Measurements from ENCODE around the gene KIF26A.

KIF26A gene

GRCh38 chr14:104185916-104186495, 47.6 kb downstream of the KIF26A start:
- no peak overlapping the region for H3K4me2 ChIP-seq (ENCODE audit: low read length)
- H3K36me3 ChIP-seq (ENCODE audit: insufficient read depth, low read length): no peaks in the 10 kb centered on the region
- H4K20me1 ChIP-seq (ENCODE audit: insufficient read depth, low read length): no peaks in the 10 kb centered on the region
- H3F3A ChIP-seq (ENCODE audit: insufficient read depth, low read length): no peaks in the 10 kb centered on the region
- no peak overlapping the region for H3K4me3 ChIP-seq (ENCODE audit: low read depth, low read length, poor library complexity, severe bottlenecking)
- H3K9me3 ChIP-seq (ENCODE audit: low read length): no peaks in the 10 kb centered on the region
- H3K79me2 ChIP-seq (ENCODE audit: insufficient read depth, low read length): no peaks in the 10 kb centered on the region
- H3K27me3 ChIP-seq (ENCODE audit: insufficient read depth, low read length): no peaks in the 10 kb centered on the region; the same call in none of the 2 replicates
- no peak for TF ChIP-seq CTCF (IDR thresholded peaks at IDR 0.05; ENCODE audit: low read length)
- no peak for TF ChIP-seq EZH2 (IDR thresholded peaks at IDR 0.05; ENCODE audit: borderline replicate concordance, low read length)
- no peak overlapping the region for H3K27ac ChIP-seq (ENCODE audit: low read depth, low read length, poor library complexity, severe bottlenecking)
- H3K4me1 ChIP-seq (ENCODE audit: insufficient read depth, low read length, severe bottlenecking): no peaks in the 10 kb centered on the region
- no peak overlapping the region for H3K9ac ChIP-seq (ENCODE audit: low read length)
- no peaks in the 10 kb centered on the region for H3K9me2 ChIP-seq (ENCODE audit: low read depth, low read length)
- no peak overlapping the region for H2AFZ ChIP-seq (ENCODE audit: low read length)

- Histone ChIP-seq H3F3A (ENCODE audit: insufficient read depth, low read length) (no peaks in the 10 kb centered on the region), H2AFZ (ENCODE audit: low read length) (no peak overlapping the region), H3K27ac (ENCODE audit: low read depth, low read length, poor library complexity, severe bottlenecking) (no peak overlapping the region), H3K27me3 (ENCODE audit: insufficient read depth, low read length) (no peaks in the 10 kb centered on the region; the same call in none of the 2 replicates), H3K4me2 (ENCODE audit: low read length) (no peak overlapping the region), H4K20me1 (ENCODE audit: insufficient read depth, low read length) (no peaks in the 10 kb centered on the region), H3K4me3 (ENCODE audit: low read depth, low read length, poor library complexity, severe bottlenecking) (no peak overlapping the region), H3K9me3 (ENCODE audit: low read length) (no peaks in the 10 kb centered on the region), H3K9ac (ENCODE audit: low read length) (no peak overlapping the region), H3K36me3 (ENCODE audit: insufficient read depth, low read length) (no peaks in the 10 kb centered on the region), H3K4me1 (ENCODE audit: insufficient read depth, low read length, severe bottlenecking) (no peaks in the 10 kb centered on the region), H3K79me2 (ENCODE audit: insufficient read depth, low read length) (no peaks in the 10 kb centered on the region), H3K9me2 (ENCODE audit: low read depth, low read length) (no peaks in the 10 kb centered on the region)
- TF ChIP-seq CTCF (IDR thresholded peaks at IDR 0.05; ENCODE audit: low read length) (no peak), EZH2 (IDR thresholded peaks at IDR 0.05; ENCODE audit: borderline replicate concordance, low read length) (no peak)
Measured at GRCh38 chr14:104186575-104186974, 48.2 kb downstream of the KIF26A start.

GRCh38 chr14:104187121-104187889, 48.9 kb downstream of the KIF26A start:
- no peaks in the 10 kb centered on the region for H4K20me1 ChIP-seq (ENCODE audit: insufficient read depth, low read length)
- no peaks in the 10 kb centered on the region for H3K36me3 ChIP-seq (ENCODE audit: insufficient read depth, low read length)
- H3K9ac ChIP-seq (ENCODE audit: low read length): no peak overlapping the region
- H3K9me2 ChIP-seq (ENCODE audit: low read depth, low read length): no peaks in the 10 kb centered on the region
- no peaks in the 10 kb centered on the region; the same call in none of the 2 replicates for H3K27me3 ChIP-seq (ENCODE audit: insufficient read depth, low read length)
- no peaks in the 10 kb centered on the region for H3K9me3 ChIP-seq (ENCODE audit: low read length)
- H3K4me1 ChIP-seq (ENCODE audit: insufficient read depth, low read length, severe bottlenecking): no peaks in the 10 kb centered on the region
- TF ChIP-seq CTCF (IDR thresholded peaks at IDR 0.05; ENCODE audit: low read length) (no peak), EZH2 (IDR thresholded peaks at IDR 0.05; ENCODE audit: borderline replicate concordance, low read length) (no peak)
- H3F3A ChIP-seq (ENCODE audit: insufficient read depth, low read length): no peaks in the 10 kb centered on the region
- no peaks in the 10 kb centered on the region for H3K79me2 ChIP-seq (ENCODE audit: insufficient read depth, low read length)
- H3K4me3 ChIP-seq (ENCODE audit: low read depth, low read length, poor library complexity, severe bottlenecking): no peak overlapping the region
- no peak overlapping the region for H3K27ac ChIP-seq (ENCODE audit: low read depth, low read length, poor library complexity, severe bottlenecking)
- no peak overlapping the region for H3K4me2 ChIP-seq (ENCODE audit: low read length)
- no peak overlapping the region for H2AFZ ChIP-seq (ENCODE audit: low read length)

Data from OCI-LY1 (cell line).